Kidney capillary endothelial cell (primary cell): Measurements from ENCODE around the gene CDH13.
A peak's percentile ranks its signal among the peaks of the same experiment; 100 is the strongest.

ENCODE experiments used
- DNase-seq: peaks from one replicate; pipeline ENCODE4 v3.0.0-alpha.2; 2018; ENCODE audit warnings: low spot score

The CDH13 gene

GRCh38 chr16:82788225-82788624, 161.5 kb downstream of the CDH13 start:
- no peak for DNase-seq

DNA sequence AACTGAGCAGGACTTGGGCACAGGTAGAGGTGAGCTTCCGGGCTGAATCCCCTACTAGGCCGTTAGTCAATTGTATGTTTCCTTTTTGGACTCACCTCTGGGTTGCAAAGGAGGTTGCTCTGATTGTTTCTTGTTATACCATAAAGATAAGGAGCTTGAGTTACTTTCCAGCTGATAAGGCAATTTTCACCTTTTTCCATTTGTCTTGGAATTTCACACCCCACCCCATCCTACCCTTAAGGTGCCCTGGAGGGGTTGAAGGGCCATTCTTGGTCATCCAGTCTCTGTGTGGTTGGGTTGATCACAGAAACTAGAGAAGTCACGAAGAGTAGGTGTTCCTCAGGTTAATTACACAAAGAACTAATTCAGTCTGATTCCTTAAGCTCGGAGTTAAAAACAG, 162.2 kb downstream of the CDH13 start:
- DNase-seq = no peak

DNA sequence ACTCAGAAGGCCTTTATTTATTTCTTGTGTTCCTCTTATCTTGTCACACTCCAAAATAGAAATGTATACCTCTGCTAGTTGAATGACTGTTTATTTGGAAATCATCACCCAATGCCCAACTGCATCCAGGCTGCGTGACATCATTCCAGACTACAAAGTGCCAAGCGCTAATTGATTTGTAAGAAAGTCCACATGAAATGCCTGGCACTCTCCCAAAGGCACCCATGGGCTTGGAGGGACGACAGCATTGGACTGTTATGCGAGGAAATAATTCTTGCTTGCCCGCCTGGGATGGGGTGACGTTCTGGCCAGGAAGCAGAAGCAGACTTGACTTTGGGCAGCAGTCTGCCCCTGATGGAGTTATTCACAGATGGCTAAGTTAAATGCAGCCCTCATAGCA, 165.9 kb downstream of the CDH13 start:
- DNase-seq = no peak

- no peak for DNase-seq
Observed at GRCh38 chr16:82793528-82794245, 166.9 kb downstream of the CDH13 start.

GRCh38 chr16:82796047-82796446, 169.3 kb downstream of the CDH13 start:
- DNase-seq = no peak

DNA sequence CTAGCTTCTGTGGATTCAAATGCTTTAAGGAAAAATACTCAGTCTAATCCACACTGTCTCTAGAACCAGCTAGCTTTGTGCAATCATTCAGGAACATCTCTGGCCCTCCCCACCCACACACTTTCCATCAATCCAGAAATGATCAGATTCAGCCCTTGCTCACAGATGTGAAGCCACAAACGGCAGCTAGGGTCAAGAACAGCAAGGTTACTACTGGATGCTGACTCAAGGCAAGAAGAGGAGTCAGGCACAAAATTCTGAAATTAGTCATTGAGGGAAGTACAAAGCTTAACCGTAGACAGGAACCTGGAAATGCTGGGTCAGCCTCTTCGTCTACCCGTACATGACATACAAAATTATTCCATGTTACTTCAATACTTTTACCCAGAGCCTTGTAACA, 174.6 kb downstream of the CDH13 start:
- DNase-seq = peak; percentile 24

DNA sequence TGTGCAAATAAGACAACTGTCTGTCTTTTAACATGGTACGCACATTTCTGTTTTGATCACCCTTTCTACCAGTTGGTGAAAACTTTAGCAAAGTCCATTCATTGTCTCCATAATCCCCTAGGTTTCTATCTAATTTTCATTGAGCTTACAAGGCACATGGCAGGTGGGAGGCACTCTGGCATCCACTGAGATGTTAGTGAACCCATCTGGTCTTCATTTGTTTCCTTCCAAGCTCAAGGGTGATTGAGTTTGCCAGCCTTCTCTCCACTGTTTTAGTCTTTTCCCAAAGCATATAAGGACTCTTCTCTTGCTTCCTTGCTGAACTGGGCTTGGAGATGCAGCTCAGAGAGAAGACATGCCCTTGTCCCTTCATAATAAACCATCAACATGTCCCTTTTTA, 179.1 kb downstream of the CDH13 start:
- no peak for DNase-seq

DNA sequence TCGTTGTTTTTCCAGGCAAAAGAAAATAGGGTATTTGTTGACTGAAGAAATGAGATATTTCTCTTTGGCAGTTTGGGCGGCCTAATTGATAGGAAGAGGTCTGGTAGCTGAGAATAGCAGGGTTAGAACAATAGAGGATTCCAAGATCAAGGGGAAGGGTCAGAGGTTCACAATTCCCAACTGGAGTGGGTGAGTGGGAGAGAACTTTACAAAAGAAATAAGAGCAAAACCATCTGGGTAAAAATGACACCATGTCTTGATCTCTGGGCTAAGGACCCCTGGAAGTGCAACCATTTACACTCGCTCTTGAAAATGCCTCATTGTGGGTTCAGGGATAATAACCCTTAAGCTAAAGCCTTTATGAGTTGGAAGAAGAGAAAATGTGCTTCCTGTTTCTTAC, 180.5 kb downstream of the CDH13 start:
- DNase-seq = no peak

- no peak for DNase-seq
Observed at GRCh38 chr16:82808036-82808435, 181.3 kb downstream of the CDH13 start.

DNA sequence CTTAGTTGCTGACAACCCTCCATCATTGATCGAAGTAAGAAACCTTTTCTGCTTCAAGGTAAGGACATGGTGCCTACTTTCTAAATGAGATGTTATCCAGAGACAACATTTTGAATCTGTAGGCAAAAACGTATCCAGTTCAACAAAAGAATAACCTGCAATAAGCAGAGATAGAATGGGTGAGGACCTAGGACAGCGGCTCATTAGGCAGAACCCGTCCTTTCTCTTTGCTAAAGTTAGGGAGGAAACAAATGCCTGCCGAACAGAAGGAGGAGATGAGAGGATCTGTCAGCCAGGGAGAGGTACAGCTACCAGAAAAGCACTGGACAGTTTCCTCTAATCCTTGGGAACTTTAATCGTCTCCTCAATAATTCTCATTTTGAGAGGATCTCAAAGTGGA, 183.3 kb downstream of the CDH13 start:
- no peak for DNase-seq

- peak; percentile 31 for DNase-seq
Observed at GRCh38 chr16:82814059-82814458, 187.3 kb downstream of the CDH13 start.

DNA sequence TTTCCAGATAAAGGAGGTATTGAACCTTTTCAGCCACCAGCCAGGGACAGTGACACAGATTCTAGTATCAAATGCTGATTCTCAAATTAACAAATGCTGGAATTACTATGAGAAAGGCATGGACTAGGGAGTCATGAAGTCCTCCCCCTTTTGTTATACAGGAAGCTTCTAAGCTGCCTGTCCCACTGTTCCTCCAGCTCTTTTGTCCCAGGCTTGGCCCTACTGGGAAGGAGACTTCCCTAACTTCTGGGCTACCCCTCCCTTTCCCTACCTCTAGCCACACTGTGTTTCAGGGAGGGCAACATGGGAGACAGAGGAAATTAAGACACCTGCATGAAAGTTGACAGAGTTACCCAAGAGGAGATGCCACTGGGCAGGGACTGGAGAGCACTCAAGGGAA, 192.5 kb downstream of the CDH13 start:
- no peak for DNase-seq

GRCh38 chr16:82820855-82821254, 194.1 kb downstream of the CDH13 start:
- no peak for DNase-seq

DNA sequence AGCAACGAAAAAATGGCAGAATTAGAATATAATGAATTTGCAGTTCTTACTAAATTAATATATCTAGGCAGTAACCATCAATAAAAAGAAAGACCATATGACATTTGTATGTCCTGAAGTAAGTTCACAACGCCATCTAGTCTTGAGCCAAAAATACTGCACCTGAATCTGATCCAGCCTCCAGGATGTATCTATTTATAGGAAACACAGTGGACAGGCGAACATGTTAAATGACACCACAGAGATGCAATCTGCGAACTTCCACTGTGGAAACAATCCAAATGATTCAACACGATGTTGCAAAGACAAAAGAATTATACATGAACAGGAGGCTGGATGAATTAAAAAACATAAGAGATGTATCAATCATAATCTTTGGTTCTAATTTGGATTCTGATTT, 197.6 kb downstream of the CDH13 start:
- DNase-seq = no peak

DNA sequence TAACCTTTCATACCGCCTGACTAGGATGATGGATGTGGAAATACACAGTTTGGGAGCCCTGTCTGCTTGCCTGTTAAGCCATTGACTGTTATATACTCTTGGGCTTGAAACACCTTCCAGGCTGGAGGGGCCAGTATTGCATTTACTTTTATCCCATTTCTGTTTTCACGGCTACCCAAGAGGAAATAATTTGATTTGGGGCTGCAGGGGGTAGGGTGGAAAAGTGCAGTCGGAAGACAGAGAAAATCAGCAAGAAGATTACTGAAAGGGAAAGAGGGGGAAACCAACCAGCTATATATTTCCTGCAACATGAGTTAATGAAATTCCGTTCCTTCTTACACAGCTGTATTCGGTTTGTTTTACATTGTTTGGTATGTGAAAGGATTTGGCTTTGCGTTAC, 202.5 kb downstream of the CDH13 start:
- DNase-seq = no peak

DNA sequence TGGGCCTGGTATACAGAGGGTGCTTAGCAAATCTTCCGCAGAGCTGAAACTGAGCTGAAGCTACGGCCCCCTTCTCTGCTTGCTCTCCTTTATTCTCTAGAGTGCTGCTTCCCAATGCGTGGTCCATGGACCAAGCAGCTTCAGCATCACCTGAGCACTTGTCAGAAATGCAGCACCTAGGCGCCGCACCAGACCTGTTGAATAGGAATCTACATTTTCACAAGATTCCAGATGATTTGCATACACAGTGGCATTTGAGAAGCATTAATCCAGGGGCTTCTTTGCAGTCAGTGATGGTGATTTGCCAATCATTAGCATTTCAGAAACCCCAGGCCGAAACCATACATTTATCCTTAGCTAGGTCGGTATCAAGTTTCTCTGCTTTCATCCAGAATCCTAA, 204.2 kb downstream of the CDH13 start:
- DNase-seq = no peak

DNA sequence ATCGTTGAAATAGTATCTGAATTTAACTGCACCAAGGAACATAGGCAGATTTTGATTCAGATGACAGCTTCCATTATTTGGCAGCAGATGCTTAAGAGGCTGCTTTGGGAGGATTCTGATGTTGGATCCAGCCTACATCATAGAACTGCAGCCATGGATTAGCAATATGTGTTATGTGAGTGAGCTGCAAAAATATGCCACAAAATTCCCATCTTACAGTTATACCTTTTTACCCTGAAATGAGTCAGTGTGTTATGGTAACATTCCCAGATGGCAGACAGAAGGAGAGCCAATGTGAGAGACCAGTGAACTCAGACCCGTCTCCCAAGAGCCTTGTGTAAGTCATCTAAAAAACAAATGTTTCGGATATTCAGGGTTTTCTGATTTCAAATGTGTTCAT, 206.1 kb downstream of the CDH13 start:
- no peak for DNase-seq

GRCh38 chr16:82833378-82833993, 206.7 kb downstream of the CDH13 start:
- DNase-seq = no peak

- DNase-seq = no peak
Observed at GRCh38 chr16:82834151-82834815, 207.5 kb downstream of the CDH13 start.

GRCh38 chr16:82835487-82836155, 208.9 kb downstream of the CDH13 start:
- DNase-seq = no peak

DNA sequence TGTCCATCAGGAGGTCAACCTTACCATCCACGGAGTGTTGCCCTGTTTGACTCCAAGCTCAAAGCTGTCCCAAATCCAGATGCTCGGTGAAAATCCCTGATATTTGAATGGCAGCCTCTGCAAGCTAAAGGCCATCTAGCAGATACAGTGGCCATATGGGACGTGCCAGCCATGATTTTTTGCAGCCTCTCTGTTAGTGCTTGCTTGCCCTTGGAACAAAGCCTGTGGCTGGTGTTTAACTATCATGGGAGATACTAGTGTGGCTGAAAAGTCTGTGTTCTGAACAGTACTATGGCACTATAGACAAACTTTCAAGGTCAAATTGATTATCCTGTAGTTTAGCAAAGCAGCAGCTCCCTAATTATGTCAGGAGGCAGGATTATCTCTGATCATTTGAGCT, 214.3 kb downstream of the CDH13 start:
- no peak for DNase-seq

DNA sequence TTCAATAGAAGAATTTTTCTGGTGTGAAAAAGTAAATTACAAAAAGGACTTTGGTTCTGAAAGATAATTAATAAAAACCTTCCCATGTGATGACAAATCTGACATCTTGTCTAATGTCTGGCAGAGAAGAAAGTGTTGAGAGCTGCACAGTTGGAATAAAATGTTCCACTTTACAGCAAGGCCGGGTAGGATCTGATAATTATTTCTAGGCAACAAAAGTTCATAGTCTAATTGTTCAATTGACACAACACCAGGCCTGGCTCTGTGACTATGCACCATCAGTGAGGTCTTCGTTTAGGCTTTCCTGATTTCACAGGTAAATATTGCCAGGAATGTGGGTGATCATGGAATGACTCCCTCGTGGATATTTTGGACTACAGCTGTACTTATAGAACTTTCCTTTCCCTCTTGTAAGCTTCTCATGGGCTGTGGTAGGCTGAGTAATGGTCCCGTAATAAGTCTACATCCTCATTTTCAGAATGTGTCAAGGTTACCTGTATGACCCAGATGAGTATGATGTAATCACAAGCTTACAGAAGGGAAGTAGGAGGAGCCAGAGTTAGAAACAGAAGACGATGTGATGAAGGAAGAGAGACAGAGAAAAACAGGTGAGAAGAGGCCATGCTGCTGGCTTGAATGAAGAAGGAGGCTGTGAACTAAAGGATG, 217.0 kb downstream of the CDH13 start:
- no peak for DNase-seq
